NCI-H748 treated with DMSO at 0.1 percent for 48 hours (cell line): Measurements from ENCODE around the gene TTC39C.
"Not testable (repeated sequence)": the region's sequence is repeated elsewhere in the genome, so short reads cannot be mapped to it uniquely, and the experiment has no call there.

ENCODE experiments used
- DNase-seq: peaks from one replicate; lab custom pipeline; 2025; lab: John Stamatoyannopoulos, UW

TTC39C gene

DNA sequence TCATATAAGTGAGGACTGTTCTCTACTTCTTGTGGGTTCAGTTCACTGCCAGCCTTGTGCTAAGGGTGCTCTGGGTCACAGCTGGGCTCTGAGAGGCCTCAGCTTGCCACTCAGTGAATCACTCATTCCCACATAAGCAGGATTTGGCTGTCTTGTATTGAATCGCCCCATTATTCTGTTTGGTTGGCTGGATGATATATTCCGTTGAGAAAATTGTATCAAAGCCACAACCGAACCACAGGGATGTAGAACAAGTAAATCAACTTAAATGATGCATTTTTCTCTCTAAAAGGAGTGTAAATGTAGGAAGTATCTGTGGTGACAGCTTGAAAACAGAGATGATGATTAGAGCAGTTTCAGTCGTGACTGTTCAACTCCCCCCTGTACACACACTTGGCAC lies 39.6 kb downstream of the TTC39C start:
- DNase-seq = no peak

DNA sequence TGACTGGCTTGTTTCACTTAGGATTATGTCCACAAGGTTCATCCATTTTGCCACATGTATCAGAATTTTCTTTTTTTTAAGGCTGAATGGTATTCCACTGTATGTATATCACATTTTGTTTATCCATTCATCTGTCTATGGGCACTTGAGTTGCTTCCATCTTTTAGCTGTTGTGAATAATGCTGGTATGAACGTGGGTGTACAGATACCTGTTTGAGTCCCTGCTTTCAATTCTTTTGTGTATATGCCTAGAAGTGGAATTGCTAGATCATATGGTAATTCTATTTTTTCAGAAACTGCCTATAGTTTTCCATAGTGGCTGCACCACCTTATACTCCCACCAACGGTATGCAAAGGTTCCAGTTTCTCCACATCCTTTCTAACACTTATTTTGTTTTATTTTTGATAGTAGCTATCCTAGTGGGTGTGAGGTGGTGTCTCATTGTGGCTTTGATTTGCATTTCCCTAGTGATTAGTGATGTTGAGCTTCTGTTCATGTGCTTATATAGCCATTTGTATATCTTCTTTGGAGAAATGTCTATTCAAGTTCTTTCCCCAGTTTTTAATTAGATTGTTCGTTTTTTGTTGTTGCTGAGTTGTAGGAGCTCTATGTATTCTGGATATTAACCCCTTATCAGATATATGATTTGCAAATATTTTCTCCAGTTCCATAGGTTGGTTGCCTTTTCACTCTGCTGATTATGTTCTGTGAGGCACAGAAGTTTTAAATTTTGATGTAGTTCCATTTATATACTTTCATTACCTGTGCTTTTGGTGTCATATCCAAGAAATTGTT lies 40.7 kb downstream of the TTC39C start:
- no peak for DNase-seq

DNA sequence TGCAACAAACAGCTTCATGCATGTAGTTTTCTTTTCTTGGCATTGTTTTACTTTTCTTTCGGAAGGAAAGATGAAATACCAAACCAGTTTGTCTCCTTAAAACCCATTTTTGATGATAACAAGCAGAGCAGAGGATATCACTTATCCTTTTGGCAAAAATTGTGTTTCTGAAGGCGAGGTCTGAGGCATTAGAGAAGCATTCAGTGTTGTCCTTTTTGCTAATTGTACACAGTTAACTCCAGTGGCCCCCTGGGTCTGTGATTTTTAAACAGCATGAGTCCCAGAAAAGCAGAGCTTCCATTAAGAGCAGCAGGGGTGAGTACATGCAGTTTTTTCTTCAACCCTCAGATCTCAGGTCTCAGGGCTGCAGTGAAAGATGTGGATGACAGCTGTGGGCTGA lies 41.3 kb downstream of the TTC39C start:
- DNase-seq = no peak

DNA sequence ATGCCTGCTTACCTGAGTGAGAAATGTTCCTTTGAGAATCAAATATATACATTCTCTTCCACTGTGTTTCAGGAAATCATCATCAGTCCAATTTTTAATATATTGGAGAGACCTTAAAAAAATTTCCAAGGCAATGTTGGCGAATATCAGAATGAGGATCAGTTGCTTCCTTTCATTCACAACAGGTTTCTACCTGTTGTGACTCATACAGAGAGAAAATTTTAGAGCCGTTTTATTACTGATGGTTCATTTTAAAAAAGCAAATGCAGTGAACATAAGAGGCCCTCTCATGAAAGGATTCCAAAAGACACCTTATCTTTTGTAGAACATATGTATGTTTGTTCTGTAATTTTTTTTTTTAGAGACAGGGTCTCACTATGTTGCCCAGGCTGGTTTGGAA lies 42.0 kb downstream of the TTC39C start:
- no peak for DNase-seq

DNA sequence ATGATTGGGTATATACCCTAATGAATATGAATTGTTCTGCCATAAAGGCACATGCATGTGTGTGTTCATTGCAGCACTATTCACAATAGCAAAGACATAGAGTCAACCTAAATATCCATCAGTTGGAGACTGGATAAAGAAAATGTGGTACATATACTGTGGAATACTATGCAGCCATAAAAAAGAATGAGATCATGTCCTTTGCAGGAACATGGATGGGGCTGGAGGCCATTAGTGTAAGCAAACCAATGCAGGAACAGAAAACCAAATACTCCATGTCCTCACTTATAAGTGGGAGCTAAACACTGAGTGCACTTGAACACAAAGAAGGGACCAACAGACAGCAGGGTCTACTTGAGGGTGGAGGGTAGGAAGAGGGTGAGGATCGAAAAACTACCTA lies 43.2 kb downstream of the TTC39C start:
- DNase-seq = no peak

DNA sequence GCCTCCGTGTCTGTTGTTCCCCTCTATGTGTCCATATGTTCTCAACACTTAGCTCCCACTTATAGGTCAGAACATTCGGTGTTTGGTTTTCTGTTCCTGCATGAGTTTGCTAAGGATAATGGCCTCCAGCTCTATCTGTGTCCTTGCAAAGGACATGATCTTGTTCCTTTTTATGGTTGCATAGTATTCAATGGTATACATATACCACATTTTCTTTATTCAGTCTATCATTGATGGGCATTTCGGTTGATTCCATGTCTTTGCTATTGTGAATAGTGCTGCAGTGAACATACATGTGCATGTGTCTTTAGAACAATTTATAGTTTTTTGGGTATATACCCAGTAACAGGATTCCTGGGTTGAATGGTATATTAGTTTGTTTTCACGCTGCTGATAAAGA lies 44.8 kb downstream of the TTC39C start:
- not testable (repeated sequence) for DNase-seq

DNA sequence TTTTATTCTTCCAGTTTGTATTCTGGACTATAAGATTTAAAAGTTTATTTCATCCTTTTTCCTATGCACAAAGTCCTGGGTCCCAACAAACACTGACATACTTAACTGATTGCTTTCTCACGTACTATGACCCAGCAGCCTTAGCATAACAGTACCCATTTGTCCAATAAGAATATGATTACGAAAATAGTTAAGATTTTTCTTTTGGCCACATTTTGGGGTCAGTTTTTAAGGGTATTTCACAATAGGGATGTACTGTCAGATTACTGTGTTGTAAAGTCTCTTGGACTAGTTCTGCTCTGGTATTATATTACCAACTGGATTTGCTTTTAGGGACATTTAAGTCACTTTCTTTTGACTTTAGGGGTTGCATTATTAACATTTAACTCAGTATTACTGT lies 46.1 kb downstream of the TTC39C start:
- DNase-seq = no peak

DNA sequence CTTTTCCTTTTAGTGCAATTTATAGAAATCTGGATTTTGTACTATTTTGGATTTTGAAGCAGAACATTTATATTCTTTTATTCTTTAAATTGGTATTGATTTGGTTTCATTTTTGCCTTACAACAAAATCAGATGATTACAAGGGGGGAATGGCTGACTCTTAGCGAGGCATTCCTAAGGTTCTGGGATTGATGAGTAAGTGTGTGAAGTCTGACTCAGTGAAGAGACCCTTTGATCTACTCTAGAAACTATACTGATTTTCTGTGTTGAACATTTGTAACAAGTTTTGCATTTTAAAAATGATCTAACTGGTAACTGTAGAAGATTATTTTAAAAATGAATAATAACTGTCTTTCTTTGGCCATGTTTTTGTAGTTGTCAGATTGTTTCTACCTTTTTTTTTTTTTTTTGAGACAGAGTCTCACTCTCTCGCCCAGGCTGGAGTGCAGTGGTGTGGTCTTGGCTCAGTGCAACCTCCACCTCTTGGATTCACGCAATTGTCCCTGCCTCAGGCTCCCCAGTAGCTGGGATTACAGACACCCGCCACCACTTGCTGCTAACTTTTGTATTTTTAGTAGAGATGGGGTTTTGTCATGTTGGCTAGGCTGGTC lies 48.7 kb downstream of the TTC39C start:
- no peak for DNase-seq

DNA sequence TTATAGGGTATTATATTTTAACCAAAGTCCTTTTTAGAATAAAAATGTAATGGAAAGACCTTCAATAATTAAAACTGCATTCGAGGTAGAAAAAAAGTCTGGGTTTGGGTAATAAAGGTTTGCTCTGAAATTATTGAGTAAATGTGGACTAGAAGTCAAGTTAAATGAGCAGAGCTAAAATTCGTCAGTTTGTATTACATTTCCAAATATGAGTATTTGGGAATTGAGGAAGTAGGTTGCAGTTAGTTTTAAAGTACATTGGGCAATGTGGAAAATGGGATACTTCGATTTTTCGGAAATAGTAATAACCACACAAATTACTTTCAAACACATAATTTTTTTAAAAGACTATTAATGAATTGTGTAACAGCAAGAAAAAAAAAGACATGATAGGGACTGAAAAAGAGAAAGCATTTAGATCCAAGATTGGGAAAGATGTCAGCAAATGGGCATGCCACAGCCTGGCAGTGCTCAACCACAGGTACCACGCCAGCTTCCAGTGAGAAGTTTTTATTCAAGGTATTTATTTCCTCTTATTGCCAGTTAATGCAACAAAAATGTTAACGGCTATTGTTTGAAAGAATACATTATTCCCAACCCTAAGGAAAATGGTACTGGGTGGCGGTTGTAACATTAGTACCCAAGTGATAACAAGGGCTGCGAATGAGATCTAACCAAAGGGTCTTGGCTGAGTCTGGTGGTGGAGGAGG lies 50.0 kb downstream of the TTC39C start:
- DNase-seq = no peak

DNA sequence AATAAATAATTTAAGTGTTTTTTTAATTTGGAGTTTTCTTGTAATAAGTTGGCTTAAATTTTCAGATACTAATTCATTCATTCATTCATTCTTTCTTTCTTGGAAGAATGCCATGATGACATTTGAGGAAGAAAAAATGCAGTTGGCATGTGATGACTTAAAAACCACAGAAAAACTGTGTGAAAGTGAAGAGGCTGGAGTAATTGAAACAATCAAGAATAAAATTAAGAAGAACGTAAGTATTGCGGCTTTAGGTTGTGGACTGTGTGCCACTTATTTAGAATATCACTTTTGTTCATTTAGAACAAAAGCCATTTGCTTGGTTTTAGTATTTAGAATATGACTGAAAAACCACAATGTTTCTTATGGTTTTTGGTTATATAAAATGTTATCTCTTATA lies 51.4 kb downstream of the TTC39C start:
- no peak for DNase-seq

DNA sequence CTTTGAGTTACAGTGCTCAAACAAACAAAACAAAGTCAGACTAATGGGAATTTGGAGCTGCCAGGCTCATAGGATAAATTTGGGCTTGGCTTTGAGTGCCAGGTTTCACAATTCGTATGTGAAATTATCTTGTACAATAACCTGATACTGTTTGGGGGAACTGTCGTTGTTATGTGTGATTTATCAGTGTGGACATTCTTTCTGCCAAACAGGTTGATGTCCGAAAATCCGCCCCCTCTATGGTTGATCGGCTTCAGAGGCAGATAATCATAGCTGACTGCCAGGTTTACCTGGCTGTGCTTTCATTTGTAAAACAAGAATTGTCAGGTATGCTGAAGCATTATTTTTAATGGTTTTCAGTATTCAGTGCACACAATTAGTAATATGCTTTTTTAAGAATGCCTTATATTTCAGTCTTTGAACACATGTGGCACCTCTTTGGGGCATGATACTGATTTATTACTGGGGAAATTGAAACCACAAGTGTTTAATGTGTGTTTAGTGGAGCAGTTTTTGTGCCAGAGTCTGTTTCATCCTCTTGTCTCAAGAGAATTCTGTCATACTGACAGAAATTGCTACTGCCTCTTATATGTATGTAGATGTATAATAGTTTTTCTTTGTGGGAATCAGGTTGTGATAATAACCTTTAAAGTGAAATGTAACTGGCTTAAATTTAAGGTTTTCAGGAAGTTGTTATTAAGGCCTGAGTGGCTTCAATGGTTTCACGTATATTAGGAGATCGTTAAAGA lies 54.6 kb downstream of the TTC39C start:
- no peak for DNase-seq

DNA sequence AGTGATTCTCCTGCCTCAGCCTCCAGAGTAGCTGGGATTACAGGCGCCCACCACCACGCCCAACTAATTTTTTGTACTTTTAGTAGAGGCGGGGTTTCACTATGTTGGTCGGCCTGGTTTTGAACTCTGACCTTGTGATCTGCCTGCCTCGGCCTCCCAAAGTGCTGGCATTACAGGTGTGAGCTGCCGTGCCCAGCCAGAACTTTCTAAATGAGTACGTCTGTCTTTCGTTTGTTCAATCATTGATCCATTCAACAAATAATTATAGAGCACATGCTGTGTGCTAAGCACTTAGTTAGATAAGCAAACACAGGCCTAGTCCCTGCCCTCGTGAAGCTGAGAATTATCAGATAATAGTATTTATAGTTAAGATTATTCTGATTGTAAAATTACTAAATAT lies 56.5 kb downstream of the TTC39C start:
- DNase-seq = peak; percentile 62

DNA sequence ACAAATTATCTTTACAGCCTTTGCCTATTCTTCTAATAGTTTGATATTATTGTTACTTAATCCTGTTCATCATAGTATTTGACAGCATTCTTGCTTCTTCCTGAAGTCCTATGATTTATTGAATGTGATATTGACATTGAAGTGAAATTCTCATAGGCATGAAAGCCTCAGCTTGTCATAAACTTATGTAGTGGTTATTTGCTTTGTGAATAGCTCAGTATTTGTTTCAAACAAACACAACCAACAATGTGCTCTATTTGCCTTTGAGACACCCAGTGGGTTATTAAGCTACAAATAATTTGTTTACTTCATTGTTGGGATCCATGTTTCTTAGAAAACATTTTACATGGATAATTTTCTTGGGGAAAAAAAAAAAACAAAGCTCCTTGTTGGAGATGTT lies 57.2 kb downstream of the TTC39C start:
- peak; percentile 71 for DNase-seq

DNA sequence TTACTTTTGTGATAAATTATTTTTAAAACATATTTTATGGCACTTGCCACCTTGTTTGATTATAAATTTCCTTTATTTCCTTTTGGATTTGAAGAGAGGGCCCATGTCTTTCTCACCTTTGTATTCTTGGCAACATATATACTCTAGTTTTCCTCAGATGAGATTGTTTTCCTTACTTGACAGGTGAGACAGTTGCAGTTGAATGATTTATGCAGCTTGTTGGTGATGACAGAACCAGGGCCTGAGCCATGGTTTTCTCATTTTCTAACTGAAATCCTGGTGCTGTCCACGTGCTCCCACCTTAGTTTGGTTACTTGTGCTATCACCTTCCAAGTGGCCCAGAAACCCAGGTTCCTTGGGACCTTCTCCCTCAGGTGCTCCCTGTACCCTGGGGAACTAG lies 58.2 kb downstream of the TTC39C start:
- no peak for DNase-seq

DNA sequence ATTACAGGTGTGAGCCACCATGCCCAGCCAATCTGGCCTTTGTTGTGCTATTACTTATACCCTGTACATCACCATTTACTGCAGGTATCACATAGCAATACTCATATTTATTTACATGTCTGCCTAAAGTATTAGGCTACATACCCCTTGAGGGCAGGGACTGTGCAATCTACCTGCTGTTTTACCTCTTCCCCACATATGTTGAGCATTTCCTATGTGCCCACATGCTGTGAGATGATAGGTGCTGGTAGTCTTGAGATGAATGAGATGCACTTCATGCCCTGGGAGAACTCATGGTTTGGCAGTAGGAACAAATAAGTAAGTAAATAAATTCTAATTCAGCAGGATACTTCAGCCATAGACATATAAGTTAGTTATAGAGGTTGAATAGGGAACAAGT lies 59.2 kb downstream of the TTC39C start:
- DNase-seq = no peak

DNA sequence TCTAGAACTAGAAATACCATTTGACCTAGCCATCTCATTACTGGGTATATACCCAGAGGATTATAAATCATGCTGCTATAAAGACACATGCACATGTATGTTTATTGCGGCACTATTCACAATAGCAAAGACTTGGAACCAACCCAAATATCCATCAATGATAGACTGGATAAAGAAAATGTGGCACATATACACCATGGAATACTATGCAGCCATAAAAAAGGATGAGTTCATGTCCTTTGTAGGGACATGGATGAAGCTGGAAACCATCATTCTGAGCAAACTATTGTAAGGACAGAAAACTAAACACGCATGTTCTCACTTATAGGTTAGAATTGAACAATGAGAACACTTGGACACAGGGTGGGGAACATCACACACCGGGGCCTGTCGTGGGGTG lies 60.2 kb downstream of the TTC39C start:
- not testable (repeated sequence) for DNase-seq

DNA sequence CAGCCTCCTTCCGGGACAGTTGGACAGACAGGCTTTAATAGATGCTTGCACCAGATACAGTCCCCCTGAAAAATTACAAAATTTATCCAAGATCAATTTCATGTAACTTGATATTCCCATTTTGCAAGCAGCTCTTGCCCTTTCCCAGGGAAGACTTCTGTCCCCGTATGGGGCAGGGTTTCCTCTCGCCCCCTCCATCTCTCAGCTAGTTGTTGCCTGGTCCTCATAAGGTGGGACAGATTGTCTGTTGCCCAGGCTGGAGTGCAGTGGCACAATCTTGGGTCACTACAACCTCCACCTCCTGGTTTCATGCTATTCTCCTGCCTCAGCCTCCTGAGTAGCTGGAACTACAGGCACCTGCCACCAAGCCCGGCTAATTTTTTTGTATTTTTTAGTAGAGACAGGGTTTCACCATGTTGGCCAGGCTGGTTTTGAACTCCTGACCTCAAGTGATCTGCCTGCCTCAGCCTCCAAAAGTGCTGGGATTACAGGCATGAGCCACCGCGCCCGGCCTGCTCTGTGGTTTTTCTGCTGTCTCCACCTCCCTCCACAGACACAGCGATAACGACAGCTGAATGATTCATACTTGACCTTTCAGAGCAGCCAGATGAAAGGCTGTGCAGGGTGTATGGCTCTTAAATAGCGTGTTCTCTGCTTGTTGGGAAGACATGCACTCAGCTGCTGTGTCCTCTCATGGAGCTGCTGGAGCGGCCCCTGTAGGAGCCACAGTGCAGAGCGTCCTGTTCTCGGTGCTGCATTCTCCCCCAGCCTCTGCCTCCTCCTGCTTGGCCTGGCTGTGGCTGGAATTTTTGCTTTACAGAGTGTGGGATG lies 61.4 kb downstream of the TTC39C start:
- peak; percentile 41 for DNase-seq

DNA sequence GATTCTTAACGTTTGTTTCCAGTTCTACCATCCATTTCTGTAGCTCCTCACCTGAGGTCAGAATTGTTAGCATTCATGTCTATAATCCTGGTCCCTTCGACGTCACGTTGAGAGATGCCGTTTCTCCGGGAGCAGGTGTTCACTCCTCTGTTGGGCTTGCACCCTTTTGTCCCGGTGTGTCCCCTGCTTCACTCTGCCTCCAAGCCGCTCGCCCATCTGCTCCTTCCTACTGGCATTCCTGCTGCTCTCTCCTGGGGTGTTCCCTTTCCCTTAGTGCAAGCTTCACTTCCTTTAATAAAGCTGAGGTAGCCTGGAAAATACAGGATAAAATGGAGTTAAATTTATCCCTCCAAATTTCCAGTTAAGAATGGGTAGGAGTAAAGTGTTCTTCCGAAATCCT lies 62.4 kb downstream of the TTC39C start:
- DNase-seq = no peak

DNA sequence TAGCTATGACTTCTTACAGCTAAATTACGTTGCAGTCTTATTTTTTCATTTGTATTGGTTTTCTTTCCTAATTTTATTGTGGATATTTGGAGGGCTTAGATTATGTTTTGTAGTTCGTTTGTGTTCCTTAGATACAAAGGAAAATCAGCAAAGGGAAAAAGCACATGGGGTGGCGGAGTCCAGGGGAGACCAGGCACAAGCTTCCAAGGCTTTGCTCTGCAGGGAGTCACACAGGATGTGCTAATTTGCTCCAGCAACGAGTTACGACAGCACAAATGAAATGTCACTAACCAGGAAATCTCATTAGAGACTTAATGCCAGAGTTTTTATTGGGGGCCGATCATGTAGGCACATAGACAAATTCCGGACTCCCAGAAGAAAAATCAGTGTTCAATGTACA lies 63.8 kb downstream of the TTC39C start:
- DNase-seq = no peak

DNA sequence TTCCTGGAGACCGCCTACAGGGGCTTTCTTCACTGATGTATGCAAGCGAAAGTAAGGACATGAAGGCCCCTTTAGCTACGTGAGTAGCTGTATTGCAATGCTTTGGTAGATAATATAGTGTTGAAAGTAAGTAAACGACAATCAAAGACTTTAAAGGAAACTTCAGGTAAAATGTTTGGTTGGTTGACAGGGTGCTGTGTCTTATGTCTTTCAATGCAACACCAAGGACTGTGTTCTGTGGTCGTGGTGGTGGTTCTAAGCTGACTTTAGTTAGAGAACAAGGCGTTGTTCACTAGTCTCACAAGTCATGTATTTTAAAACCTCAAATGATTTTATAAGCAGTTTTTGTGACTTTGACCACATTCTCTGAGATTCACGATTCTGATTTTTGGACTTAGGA lies 66.3 kb downstream of the TTC39C start:
- no peak for DNase-seq

DNA sequence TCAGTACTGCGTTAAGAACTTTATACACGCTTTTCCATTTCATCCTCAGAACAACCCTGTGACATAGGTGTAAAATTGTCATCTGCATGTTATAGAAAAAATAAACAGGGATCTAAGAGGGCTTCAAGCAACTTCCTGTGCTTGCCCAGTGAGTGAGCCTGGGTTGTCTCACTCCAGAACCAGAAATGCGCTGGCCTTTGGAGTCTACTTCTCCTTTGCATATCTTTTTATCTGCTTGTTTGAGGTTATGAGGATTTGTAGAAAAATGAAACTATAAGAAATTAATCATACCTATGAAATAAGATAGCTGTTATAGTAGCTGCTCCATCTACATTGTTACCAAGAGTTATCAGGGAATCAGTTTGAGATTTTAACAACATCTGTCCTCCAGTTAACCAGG lies 69.0 kb downstream of the TTC39C start:
- DNase-seq = no peak

DNA sequence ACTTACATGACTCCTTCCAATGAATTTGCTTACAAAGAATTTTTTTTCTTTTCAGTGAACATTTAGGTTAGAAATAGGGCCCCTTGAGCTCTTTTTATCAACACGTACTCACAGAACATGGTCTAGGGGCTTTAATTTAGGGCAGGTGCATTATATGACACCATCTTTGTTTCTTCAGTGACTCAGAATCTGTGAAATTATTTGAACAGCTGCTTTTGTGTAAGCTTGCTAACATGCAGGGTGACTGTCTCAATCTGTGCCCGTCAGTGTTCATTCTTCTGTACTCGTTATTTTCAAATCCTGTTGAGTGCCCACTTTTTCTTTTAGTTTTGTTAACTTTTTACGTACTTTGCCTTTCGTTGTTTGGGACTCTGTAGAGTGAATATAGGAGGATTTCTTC lies 71.5 kb downstream of the TTC39C start:
- DNase-seq = peak; percentile 78
